SH-SY5Y (cell line): ENCODE results near the gene DRC1.

Experiments used
- GATA2 ChIP-seq: IDR thresholded peaks from 2 replicates; pipeline ENCODE4 v1.6.1; 2011; ENCODE audit warnings: mild to moderate bottlenecking, low read depth, low read length
- GATA3 ChIP-seq: IDR thresholded peaks from 2 replicates; pipeline ENCODE4 v1.6.1; 2011; ENCODE audit warnings: low read depth, mild to moderate bottlenecking, low read length, moderate library complexity

The DRC1 gene

GRCh38 chr2:26483027-26483326, 81.3 kb downstream of the DRC1 start:
- TF ChIP-seq GATA3 (no peak), GATA2 (no peak)

GRCh38 chr2:26483516-26483915, 81.8 kb downstream of the DRC1 start:
- TF ChIP-seq GATA2 (no peak), GATA3 (no peak)

GRCh38 chr2:26483957-26484565, 82.3 kb downstream of the DRC1 start:
- TF ChIP-seq GATA2 (no peak), GATA3 (no peak)

GRCh38 chr2:26484579-26484978, 82.9 kb downstream of the DRC1 start:
- TF ChIP-seq GATA2 (no peak), GATA3 (no peak)

- TF ChIP-seq GATA3: no peak
- no peak for TF ChIP-seq GATA2
Measured at GRCh38 chr2:26485099-26485498, 83.4 kb downstream of the DRC1 start.

- TF ChIP-seq GATA3 (no peak), GATA2 (no peak)
Measured at GRCh38 chr2:26485725-26486418, 84.2 kb downstream of the DRC1 start.

GRCh38 chr2:26486789-26487188, 85.1 kb downstream of the DRC1 start:
- no peak for TF ChIP-seq GATA3

GRCh38 chr2:26487192-26487591, 85.5 kb downstream of the DRC1 start:
- TF ChIP-seq GATA3: no peak
- TF ChIP-seq GATA2: no peak

GRCh38 chr2:26488463-26489212, 86.9 kb downstream of the DRC1 start:
- TF ChIP-seq GATA3 (no peak), GATA2 (no peak)

GRCh38 chr2:26489213-26489850, 87.6 kb downstream of the DRC1 start:
- no peak for TF ChIP-seq GATA2
- no peak for TF ChIP-seq GATA3

GRCh38 chr2:26491563-26492167, 89.9 kb downstream of the DRC1 start:
- no peak for TF ChIP-seq GATA2

- no peak for TF ChIP-seq GATA2
- no peak for TF ChIP-seq GATA3
Measured at GRCh38 chr2:26492749-26493515, 91.2 kb downstream of the DRC1 start.

GRCh38 chr2:26493566-26493965, 91.8 kb downstream of the DRC1 start:
- TF ChIP-seq GATA2: no peak
- TF ChIP-seq GATA3: no peak

GRCh38 chr2:26494199-26494598, 92.5 kb downstream of the DRC1 start:
- no peak for TF ChIP-seq GATA3
